ENCODE results near the gene EBI3. TPM values are rescaled to one million over a fixed set of nuclear protein-coding genes. Genes with fewer than 3 reads are reported as not detected.

Gene EBI3
- total RNA-seq, 2 experiments from 2014 or later: not detected

DNA sequence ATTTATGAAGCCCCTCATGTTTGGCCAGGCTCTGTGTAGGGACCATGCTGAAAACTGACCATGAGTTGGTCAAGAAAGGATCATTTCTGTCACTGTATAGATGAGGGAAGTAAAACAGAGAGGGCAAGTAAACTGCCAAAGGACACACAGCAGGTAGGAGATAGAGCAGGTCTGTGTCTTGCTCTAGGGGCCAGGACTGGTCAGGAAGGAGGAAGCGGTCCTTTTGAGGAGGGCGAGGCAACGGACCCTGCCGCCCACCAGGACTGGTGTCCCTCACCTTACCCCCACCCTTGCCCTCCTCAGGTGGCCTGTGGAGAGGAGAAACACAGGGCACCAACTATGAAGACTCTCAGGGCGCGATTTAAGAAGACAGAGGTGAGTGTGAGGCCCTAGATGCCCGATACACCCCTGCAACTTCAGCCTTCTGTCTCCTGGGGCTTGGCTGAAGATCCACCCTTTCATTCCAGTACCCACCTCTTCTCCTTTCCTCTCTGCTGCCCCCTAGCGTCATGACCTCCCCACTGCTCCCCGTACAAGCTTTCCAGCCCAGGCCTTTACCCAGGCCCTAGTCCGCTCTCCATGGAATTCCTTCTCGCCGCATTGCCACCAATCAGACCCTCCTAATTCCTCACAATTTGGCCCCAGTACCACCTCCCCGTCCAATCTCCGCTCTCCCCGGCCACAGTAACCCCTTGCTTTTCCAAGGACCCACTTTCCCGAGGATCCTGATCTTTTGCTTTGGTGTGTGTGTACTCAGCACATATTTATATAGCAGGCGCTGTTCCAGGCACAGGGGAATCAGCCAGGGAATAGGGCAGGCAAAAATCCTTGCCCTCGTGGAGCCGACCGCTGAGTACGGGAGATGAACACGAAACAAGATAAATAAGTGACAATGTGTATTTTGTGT is 43.0 kb upstream of the EBI3 start:
- TF ChIP-seq, protein P1, sequence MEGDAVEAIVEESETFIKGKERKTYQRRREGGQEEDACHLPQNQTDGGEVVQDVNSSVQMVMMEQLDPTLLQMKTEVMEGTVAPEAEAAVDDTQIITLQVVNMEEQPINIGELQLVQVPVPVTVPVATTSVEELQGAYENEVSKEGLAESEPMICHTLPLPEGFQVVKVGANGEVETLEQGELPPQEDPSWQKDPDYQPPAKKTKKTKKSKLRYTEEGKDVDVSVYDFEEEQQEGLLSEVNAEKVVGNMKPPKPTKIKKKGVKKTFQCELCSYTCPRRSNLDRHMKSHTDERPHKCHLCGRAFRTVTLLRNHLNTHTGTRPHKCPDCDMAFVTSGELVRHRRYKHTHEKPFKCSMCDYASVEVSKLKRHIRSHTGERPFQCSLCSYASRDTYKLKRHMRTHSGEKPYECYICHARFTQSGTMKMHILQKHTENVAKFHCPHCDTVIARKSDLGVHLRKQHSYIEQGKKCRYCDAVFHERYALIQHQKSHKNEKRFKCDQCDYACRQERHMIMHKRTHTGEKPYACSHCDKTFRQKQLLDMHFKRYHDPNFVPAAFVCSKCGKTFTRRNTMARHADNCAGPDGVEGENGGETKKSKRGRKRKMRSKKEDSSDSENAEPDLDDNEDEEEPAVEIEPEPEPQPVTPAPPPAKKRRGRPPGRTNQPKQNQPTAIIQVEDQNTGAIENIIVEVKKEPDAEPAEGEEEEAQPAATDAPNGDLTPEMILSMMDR (conservative IDR thresholded peaks at IDR 0.05; ENCODE audit: low read length): peak; percentile 84
- TF ChIP-seq EZH2phosphoT487 (IDR thresholded peaks at IDR 0.05; ENCODE audit: borderline replicate concordance, low read depth, low read length): no peak
- POLR2A ChIA-PET: no interaction called here
- no peak overlapping the region for H3K4me2 ChIP-seq (ENCODE audit: low read length)
- no peaks in the 10 kb centered on the region for H3K9me2 ChIP-seq (ENCODE audit: insufficient read depth, low read length)
- no TSS peak for BruUV-seq (replicated peaks)
- no peaks in the 10 kb centered on the region for H3K9me3 ChIP-seq (ENCODE audit: low read length)
- peaks cover 7% of the 10 kb centered on the region; the same call in 1 of the 2 replicates for H3K79me2 ChIP-seq (ENCODE audit: insufficient read depth, low read depth, low read length)
- DNase-seq (ENCODE audit: low spot score): peak; percentile 76
- no peak overlapping the region for H3K27ac ChIP-seq (ENCODE audit: low read depth, low read length, poor library complexity, severe bottlenecking)
- intact Hi-C loops (cut with micrococcal nuclease; ENCODE audit: unreplicated experiment): loop anchor here (1.0 kb wide), 2 partner anchors 19 to 46 kb away; no protein-coding TSS in a partner anchor
- peaks cover 14% of the 10 kb centered on the region for H3K4me1 ChIP-seq (ENCODE audit: insufficient read depth, low read length, poor library complexity, severe bottlenecking)
- CTCF ChIA-PET (ENCODE audit: unreplicated experiment): no interaction called here
- H4K20me1 ChIP-seq (ENCODE audit: insufficient read depth, low read length): no peaks in the 10 kb centered on the region
- no peak overlapping the region for H2AFZ ChIP-seq (ENCODE audit: low read length)
- no peak overlapping the region for H3K4me3 ChIP-seq (ENCODE audit: low read depth, low read length, poor library complexity, severe bottlenecking)
- no peaks in the 10 kb centered on the region for H3K36me3 ChIP-seq (ENCODE audit: insufficient read depth, low read length)

DNA sequence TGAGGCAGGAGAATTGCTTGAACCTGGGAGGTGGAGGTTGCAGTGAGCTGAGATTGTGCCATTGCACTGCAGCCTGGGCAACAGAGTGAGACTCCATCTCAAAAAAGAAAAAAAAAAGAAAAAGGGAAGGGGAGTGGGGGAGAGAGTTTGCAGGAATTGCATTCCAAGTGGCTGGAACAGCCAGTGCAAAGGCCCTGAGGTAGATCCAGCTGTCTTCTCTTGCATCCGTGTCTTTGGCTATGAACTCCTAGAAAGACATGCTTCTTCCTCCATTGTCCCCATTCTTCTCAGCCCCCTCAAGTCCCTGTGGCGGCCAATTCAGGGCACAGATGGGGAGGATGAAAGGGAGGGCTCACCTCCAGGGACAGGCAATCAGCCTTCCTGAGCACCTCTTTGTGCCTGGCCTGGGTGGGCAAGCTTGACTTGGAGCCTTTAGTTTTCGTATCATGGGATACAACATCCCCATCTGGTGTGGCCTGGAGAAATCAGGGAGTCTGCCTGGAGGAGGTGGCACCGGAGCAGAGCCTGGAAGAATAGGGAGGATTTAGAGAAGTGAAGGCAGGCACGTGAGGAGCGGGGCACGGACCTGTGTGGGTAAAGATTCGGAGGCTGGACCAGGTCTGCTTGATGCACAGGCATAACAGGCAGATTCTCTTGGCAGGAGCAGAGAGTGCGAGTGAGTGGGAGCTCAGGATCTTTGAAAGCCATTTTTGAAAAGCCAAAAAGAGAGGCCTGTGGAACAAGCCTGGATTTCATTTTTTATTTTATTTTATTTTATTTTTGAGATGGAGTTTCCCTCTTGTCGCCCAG is 41.8 kb upstream of the EBI3 start:
- no peaks in the 10 kb centered on the region for H3K79me2 ChIP-seq (ENCODE audit: insufficient read depth, low read depth, low read length)
- intact Hi-C loops (cut with micrococcal nuclease; ENCODE audit: unreplicated experiment): no loop called here
- H3K9me2 ChIP-seq (ENCODE audit: insufficient read depth, low read length): no peaks in the 10 kb centered on the region
- no peak for DNase-seq (ENCODE audit: low spot score)
- H3K4me1 ChIP-seq (ENCODE audit: insufficient read depth, low read length, poor library complexity, severe bottlenecking): peaks cover 12% of the 10 kb centered on the region
- no peak overlapping the region for H2AFZ ChIP-seq (ENCODE audit: low read length)
- H3K36me3 ChIP-seq (ENCODE audit: insufficient read depth, low read length): no peaks in the 10 kb centered on the region
- TF ChIP-seq, protein P1 (conservative IDR thresholded peaks at IDR 0.05; ENCODE audit: low read length): no peak
- TF ChIP-seq EZH2phosphoT487 (IDR thresholded peaks at IDR 0.05; ENCODE audit: borderline replicate concordance, low read depth, low read length): no peak
- H3K4me2 ChIP-seq (ENCODE audit: low read length): no peak overlapping the region
- H3K9me3 ChIP-seq (ENCODE audit: low read length): no peaks in the 10 kb centered on the region
- no TSS peak for BruUV-seq (replicated peaks)
- no peak overlapping the region for H3K4me3 ChIP-seq (ENCODE audit: low read depth, low read length, poor library complexity, severe bottlenecking)
- no peak overlapping the region for H3K27ac ChIP-seq (ENCODE audit: low read depth, low read length, poor library complexity, severe bottlenecking)
- ChIA-PET CTCF (ENCODE audit: unreplicated experiment) (interaction anchor here (0.5 kb wide), 1 partner anchor 20 kb away, joined by 3 read pairs; no protein-coding TSS in a partner anchor), POLR2A (no interaction called here)
- H4K20me1 ChIP-seq (ENCODE audit: insufficient read depth, low read length): no peaks in the 10 kb centered on the region

Measured in OCI-LY7 (cell line).